CD4-positive, CD25-positive, alpha-beta regulatory T cell (primary cell): ENCODE measurements around the gene CCND1. TPM values are rescaled to one million over a fixed set of nuclear protein-coding genes. Genes with fewer than 3 reads are reported as not detected.

ENCODE experiments used
- ATAC-seq, 2 donors: fragments of 150-1000 bp; cut with Tn5 transposase; one replicate each; pipeline ENCODE4 v1.10.0; 2021; ENCODE audit warnings: low read depth in 2 of 2, moderate number of reproducible peaks in 2 of 2, moderate library complexity in 1 of 2
- DNase-seq, 3 donors: peaks; one replicate each; pipeline versions ENCODE4 v3.0.0 to v3.0.0-alpha.2; 2012 to 2022; ENCODE audit warnings: mixed read lengths in 1 of 3
- H3K27ac ChIP-seq: one replicate; pipeline ENCODE4 v1.7.0; 2013; ENCODE audit warnings: mild to moderate bottlenecking, low read length; ENCODE audit not compliant: insufficient read depth, poor library complexity, severe bottlenecking
- H3K27me3 ChIP-seq: one replicate; pipeline ENCODE4 v1.7.0; 2013; ENCODE audit warnings: low read length; ENCODE audit not compliant: control insufficient read depth, insufficient read depth
- H3K36me3 ChIP-seq: one replicate; pipeline ENCODE4 v1.7.0; 2013; ENCODE audit warnings: mild to moderate bottlenecking, low read length, moderate library complexity; ENCODE audit not compliant: control insufficient read depth, insufficient read depth
- H3K4me1 ChIP-seq: 2 replicates; pipeline ENCODE4 v1.7.0; 2013; ENCODE audit warnings: mild to moderate bottlenecking, low read length; ENCODE audit not compliant: insufficient read depth, control insufficient read depth, poor library complexity, severe bottlenecking
- H3K4me3 ChIP-seq: one replicate; pipeline ENCODE4 v1.7.0; 2013; ENCODE audit warnings: low read depth, mild to moderate bottlenecking, low read length, moderate library complexity
- H3K9me3 ChIP-seq, 2 experiments: 1 replicate in 1 of 2; 2 replicates in 1 of 2; pipeline ENCODE4 v1.7.0; 2013; ENCODE audit warnings: low read length in 2 of 2, mild to moderate bottlenecking in 1 of 2, moderate library complexity in 1 of 2; ENCODE audit not compliant: control insufficient read depth in 2 of 2
- H3K27ac Mint-ChIP-seq, 3 donors: one replicate each; pipeline ENCODE4 v1.8.0; 2020 to 2022; ENCODE audit warnings: mild to moderate bottlenecking in 3 of 3, mixed read lengths in 3 of 3, moderate library complexity in 2 of 3
- H3K27me3 Mint-ChIP-seq: one replicate; pipeline ENCODE4 v1.8.0; 2022; ENCODE audit warnings: mild to moderate bottlenecking, mixed read lengths
- H3K36me3 Mint-ChIP-seq: one replicate; pipeline ENCODE4 v1.8.0; 2020; ENCODE audit warnings: mixed read lengths
- H3K4me1 Mint-ChIP-seq, 4 donors: one replicate each; pipeline ENCODE4 v1.8.0; 2020 to 2022; ENCODE audit warnings: mixed read lengths in 4 of 4, mild to moderate bottlenecking in 1 of 4
- H3K4me3 Mint-ChIP-seq, 4 donors: one replicate each; pipeline ENCODE4 v1.8.0; 2020 to 2022; ENCODE audit warnings: mild to moderate bottlenecking in 4 of 4, mixed read lengths in 4 of 4, moderate library complexity in 3 of 4
- H3K9me3 Mint-ChIP-seq, 7 donors: one replicate each; pipeline ENCODE4 v1.8.0; 2020 to 2022; ENCODE audit warnings: mixed read lengths in 7 of 7, mild to moderate bottlenecking in 3 of 7, moderate library complexity in 2 of 7
- polyA plus RNA-seq, 4 donors: library from polyadenylated mRNA; unstranded; fragments of 300-500 nt; fragmentation: Illumina TruSeq; gene quantifications; one replicate each; pipeline ENCODE4 v1.2.3, GENCODE V29; 2021
- total RNA-seq: library from RNA; stranded (reverse); gene quantifications from one replicate; pipeline ENCODE4 v1.2.3, GENCODE V29; 2022

The CCND1 gene
- total and polyA plus RNA-seq, 5 donors from 2014 or later, result 0.17 to 3.6 (median 0.65) TPM; not detected in 2

DNA sequence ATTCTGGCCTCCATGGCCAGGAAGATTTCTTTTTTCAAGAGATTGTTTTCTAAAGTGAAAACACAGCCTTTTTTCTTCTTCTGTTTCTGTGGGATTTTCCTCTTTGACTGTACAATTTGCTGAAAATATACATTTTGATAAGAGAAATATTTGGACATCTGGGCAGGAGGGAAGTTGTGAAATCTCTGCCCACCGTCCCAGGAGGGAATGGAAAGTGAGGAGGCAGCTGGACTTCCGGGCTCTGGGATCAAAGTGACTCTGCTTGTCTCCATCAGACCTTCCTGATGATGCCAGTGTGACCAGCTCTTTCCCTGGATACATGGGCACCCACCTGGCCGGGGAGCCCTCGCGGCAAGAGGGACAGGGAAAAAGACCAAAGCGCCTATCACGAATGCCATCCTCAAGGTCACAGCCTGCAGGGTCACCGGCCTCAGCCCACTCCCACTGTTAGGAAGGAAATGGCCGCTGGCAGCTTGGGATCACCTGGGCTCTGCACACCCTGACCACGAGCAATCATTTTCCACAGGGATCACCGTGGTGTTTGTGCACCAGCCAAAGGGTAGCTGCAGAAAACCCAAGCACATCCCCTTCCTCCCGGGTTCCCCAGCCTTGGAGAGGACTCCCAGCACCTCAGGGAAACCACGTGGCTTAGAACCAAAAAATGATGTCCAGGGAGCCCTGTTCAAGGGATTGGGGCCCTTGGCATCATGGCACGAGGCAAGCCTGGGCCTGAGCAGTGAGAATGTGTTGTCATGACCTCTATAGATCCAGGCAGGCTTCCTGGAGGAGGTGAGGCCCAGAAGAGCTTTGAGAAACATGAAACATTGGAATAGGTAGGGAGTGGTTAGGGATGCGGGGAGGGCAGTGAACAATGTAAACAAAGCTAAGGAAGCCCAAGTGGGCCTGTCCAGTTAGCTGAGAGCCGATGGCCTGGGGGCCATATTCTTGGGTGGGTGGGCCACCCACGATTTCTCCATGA, 29.1 kb upstream of the CCND1 start:
- Histone ChIP-seq H3K4me1 (no peaks in the 10 kb centered on the region), H3K36me3 (no peaks in the 10 kb centered on the region), H3K27ac (no peak overlapping the region), H3K27me3 (peaks cover 2% of the 10 kb centered on the region), H3K9me3 (peaks cover 0 to 5% of the 10 kb centered on the region in 2 experiments), H3K4me3 (no peak overlapping the region)
- Mint-ChIP-seq H3K27ac (no peak overlapping the region), H3K27me3 (peaks cover 5% of the 10 kb centered on the region), H3K9me3 (peaks cover 0 to 14% (median 2%) of the 10 kb centered on the region in 7 donors), H3K4me1 (no peaks in the 10 kb centered on the region), H3K4me3 (no peak overlapping the region), H3K36me3 (no peaks in the 10 kb centered on the region)
- ATAC-seq, result no peak
- DNase-seq, result no peak

DNA sequence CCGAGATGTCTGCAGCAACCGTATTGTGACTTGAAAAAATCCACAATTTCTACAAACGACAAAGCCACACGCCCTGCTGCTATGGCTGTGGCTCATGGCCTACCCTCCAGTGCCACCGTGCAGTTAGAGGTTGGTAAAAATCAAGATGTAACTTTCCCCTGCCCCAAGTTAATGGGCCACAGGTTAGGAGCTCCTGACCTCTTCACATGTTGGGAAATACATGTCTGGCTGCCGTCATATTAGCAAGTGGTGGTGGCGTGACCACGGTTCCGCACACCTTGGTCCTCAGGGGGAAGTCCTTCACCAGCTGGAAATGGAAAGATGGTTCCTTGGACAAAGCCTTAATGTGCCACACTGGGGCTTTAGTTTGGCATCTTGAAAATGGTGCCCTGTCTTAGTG, 27.4 kb upstream of the CCND1 start:
- no peak overlapping the region for H3K27ac Mint-ChIP-seq
- no peaks in the 10 kb centered on the region for H3K36me3 Mint-ChIP-seq
- H3K27me3 Mint-ChIP-seq, result peaks cover 5% of the 10 kb centered on the region
- no peaks in the 10 kb centered on the region for H3K4me1 ChIP-seq
- H3K4me3 Mint-ChIP-seq, result no peak overlapping the region
- H3K36me3 ChIP-seq, result no peaks in the 10 kb centered on the region
- DNase-seq (no peak), ATAC-seq (no peak)
- H3K9me3 ChIP-seq, result peaks cover 0 to 5% of the 10 kb centered on the region in 2 experiments
- H3K27ac ChIP-seq, result no peak overlapping the region
- H3K4me1 Mint-ChIP-seq, result no peaks in the 10 kb centered on the region
- H3K4me3 ChIP-seq, result no peak overlapping the region
- peaks cover 2% of the 10 kb centered on the region for H3K27me3 ChIP-seq
- peaks cover 0 to 9% (median 0%) of the 10 kb centered on the region in 7 donors for H3K9me3 Mint-ChIP-seq

DNA sequence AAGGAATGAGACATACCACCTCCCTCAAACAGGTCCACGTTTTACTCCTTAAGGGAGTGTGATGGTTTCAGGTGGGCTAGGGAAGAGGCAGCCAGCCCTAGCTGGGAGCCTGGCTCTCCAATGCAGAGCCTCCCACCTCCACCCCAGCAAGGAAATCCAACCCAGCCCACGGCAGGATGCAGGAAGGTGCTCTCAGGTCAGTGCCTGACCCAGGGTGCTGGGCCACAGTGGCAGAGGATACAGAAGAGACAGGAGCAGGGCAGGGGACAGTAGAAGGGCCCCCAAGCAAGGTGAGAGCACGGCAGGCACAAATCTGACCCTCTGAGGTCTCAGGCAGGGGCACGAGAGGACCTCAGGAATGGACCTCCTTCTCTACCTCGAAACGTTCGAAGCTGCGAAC, 26.9 kb upstream of the CCND1 start:
- H3K27me3 Mint-ChIP-seq, result peaks cover 7% of the 10 kb centered on the region
- Histone ChIP-seq H3K36me3 (no peaks in the 10 kb centered on the region), H3K4me3 (no peak overlapping the region), H3K27ac (no peak overlapping the region), H3K27me3 (peaks cover 2% of the 10 kb centered on the region), H3K9me3 (peaks cover 0 to under 1% of the 10 kb centered on the region in 2 experiments), H3K4me1 (no peaks in the 10 kb centered on the region)
- no peak overlapping the region for H3K4me3 Mint-ChIP-seq
- H3K36me3 Mint-ChIP-seq, result no peaks in the 10 kb centered on the region
- H3K9me3 Mint-ChIP-seq, result peaks cover 0 to 6% (median 0%) of the 10 kb centered on the region in 7 donors
- H3K27ac Mint-ChIP-seq, result no peak overlapping the region
- DNase-seq (no peak), ATAC-seq (no peak)
- H3K4me1 Mint-ChIP-seq, result no peaks in the 10 kb centered on the region

DNA sequence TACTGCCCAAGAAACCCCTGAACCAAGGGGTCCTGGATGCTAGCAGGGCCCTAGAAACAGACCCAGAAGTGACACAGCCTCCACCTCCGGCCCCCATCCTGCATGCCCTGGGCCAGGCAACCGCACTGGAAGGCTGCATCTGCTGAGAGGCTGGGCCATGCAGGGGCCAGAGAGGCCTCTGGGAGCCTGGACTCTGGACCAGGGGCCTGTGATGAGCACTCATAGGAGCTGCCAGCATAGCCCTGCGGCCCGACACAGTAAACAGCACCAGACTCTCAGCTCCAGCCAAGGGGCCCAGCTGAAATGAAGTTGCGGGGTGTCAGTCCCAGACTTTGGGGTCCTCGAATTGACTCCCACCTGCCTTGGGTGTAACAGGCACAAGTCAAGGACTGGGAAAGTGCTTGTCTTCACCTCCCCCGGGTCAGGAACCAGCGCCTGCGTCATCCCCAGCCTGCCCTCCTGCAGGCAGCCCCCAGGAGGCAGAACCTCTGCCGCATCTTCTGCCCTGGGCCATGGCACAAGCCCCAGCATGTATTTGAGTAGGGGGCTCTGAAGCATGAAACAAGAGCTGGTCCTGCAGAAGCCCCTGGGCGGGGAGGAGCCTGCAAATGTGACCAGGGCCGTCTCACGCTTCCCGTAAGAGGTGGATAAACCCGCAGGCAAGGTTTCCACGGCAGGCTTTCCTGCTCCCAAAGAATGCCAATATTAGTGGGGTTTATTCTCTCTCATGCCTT, 25.2 kb upstream of the CCND1 start:
- Mint-ChIP-seq H3K27ac (no peak overlapping the region), H3K27me3 (peaks cover 9% of the 10 kb centered on the region), H3K36me3 (no peaks in the 10 kb centered on the region), H3K9me3 (peaks cover 0 to 2% (median 0%) of the 10 kb centered on the region in 7 donors), H3K4me1 (no peaks in the 10 kb centered on the region), H3K4me3 (no peak overlapping the region)
- Histone ChIP-seq H3K4me3 (no peak overlapping the region), H3K36me3 (no peaks in the 10 kb centered on the region), H3K27ac (no peak overlapping the region), H3K4me1 (no peaks in the 10 kb centered on the region), H3K9me3 (no peaks in the 10 kb centered on the region), H3K27me3 (no peaks in the 10 kb centered on the region)
- no peak for DNase-seq
- ATAC-seq, result no peak

DNA sequence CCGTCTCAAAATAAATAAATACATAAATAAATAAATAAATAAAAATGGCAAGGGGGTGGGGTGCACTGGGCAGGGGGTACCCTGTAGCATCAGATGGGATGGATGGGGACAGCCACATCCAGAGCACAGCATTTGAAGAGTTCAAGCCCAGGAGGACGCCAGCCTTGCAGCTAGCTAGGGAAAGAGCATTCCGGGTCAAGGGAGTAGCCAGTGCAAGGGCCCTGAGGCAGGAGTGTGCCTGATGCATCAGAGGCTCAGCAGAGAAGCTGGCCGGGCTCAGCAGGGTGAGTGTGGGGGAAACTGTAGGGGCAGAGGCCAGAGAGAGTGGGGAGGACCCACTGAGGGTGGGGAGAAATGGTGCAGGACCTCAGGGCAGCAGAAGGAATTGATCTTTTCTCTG, 23.7 kb upstream of the CCND1 start:
- Histone ChIP-seq H3K27me3 (no peaks in the 10 kb centered on the region), H3K27ac (no peak overlapping the region), H3K36me3 (no peaks in the 10 kb centered on the region), H3K4me1 (no peaks in the 10 kb centered on the region), H3K4me3 (no peak overlapping the region), H3K9me3 (no peaks in the 10 kb centered on the region)
- DNase-seq, result no peak
- no peak for ATAC-seq
- peaks cover 9% of the 10 kb centered on the region for H3K27me3 Mint-ChIP-seq
- no peak overlapping the region for H3K4me3 Mint-ChIP-seq
- no peaks in the 10 kb centered on the region for H3K36me3 Mint-ChIP-seq
- H3K4me1 Mint-ChIP-seq, result no peaks in the 10 kb centered on the region
- H3K9me3 Mint-ChIP-seq, result peaks cover 0 to 2% (median 0%) of the 10 kb centered on the region in 7 donors
- H3K27ac Mint-ChIP-seq, result no peak overlapping the region

DNA sequence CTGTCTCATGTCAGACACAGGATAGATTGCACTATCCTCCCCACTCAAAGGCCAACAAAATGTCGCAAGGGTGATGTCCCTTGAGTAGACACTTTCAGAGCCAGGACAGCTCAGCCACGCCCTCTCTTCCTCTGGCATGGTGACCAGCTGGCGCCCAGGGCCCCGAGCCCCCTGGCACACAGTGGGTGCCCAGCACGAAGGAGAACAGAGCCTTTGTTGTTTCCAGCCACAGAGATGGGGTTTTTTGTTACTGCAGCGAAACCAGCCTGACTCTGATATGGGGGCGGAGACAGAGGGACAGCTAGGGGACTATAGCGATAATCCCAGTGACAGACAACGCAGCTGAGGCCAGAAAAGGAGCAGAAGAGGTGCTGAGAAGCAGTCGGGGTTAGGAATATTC, 23.3 kb upstream of the CCND1 start:
- no peaks in the 10 kb centered on the region for H3K36me3 ChIP-seq
- H3K9me3 ChIP-seq, result no peaks in the 10 kb centered on the region
- Mint-ChIP-seq H3K27me3 (peaks cover 9% of the 10 kb centered on the region), H3K36me3 (no peaks in the 10 kb centered on the region), H3K27ac (no peak overlapping the region), H3K4me1 (no peaks in the 10 kb centered on the region), H3K9me3 (peaks cover 0 to 2% (median 0%) of the 10 kb centered on the region in 7 donors), H3K4me3 (no peak overlapping the region)
- H3K4me3 ChIP-seq, result no peak overlapping the region
- ATAC-seq (no peak), DNase-seq (no peak)
- H3K4me1 ChIP-seq, result no peaks in the 10 kb centered on the region
- no peak overlapping the region for H3K27ac ChIP-seq
- no peaks in the 10 kb centered on the region for H3K27me3 ChIP-seq

DNA sequence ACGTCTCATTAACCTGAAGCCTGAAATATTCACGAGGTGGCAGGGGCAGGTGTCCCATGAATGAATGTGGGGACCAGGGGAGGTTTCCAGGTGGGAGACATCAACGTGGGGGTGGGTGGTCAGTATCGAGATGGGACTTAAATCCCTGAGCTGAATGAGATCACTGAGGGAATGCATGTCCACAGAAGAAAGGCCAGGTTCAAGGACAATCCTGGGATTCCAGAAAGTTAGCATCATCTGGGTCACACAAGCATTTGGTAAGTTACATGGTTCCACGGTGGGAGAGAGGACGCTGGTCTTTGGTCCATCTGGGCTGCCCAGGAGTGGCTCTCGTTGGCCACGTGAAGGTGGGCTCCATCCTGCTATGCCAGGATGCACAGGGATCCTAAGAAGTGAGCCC, 22.7 kb upstream of the CCND1 start:
- Mint-ChIP-seq H3K4me3 (no peak overlapping the region), H3K27ac (no peak overlapping the region), H3K4me1 (no peaks in the 10 kb centered on the region), H3K27me3 (peaks cover 9% of the 10 kb centered on the region), H3K9me3 (peaks cover 0 to 2% (median 0%) of the 10 kb centered on the region in 7 donors), H3K36me3 (no peaks in the 10 kb centered on the region)
- no peaks in the 10 kb centered on the region for H3K9me3 ChIP-seq
- H3K27ac ChIP-seq, result no peak overlapping the region
- no peak for DNase-seq
- no peak overlapping the region for H3K4me3 ChIP-seq
- no peaks in the 10 kb centered on the region for H3K36me3 ChIP-seq
- H3K27me3 ChIP-seq, result no peaks in the 10 kb centered on the region
- ATAC-seq, result no peak
- no peaks in the 10 kb centered on the region for H3K4me1 ChIP-seq
